Glutamatergic neuron (in vitro differentiated cells): ENCODE results near the gene LTB. TPM values are rescaled to one million over a fixed set of nuclear protein-coding genes. Genes with fewer than 3 reads are reported as not detected.

Source experiments
- DNase-seq: peaks from one replicate; pipeline ENCODE4 v3.0.0; 2022
- H3K27ac Mint-ChIP-seq: one replicate; pipeline ENCODE4 v1.8.0; 2020; ENCODE audit warnings: mild to moderate bottlenecking, mixed read lengths, inconsistent platforms; ENCODE audit not compliant: unreplicated experiment
- H3K27me3 Mint-ChIP-seq: one replicate; pipeline ENCODE4 v1.8.0; 2020; ENCODE audit warnings: mild to moderate bottlenecking, moderate library complexity, mixed read lengths, inconsistent platforms; ENCODE audit not compliant: unreplicated experiment
- H3K36me3 Mint-ChIP-seq: one replicate; pipeline ENCODE4 v1.8.0; 2020; ENCODE audit warnings: mild to moderate bottlenecking, mixed read lengths, inconsistent platforms; ENCODE audit not compliant: unreplicated experiment
- H3K4me1 Mint-ChIP-seq: one replicate; pipeline ENCODE4 v1.8.0; 2020; ENCODE audit warnings: mild to moderate bottlenecking, low read depth, mixed read lengths, inconsistent platforms; ENCODE audit not compliant: unreplicated experiment
- H3K4me3 Mint-ChIP-seq: one replicate; pipeline ENCODE4 v1.8.0; 2020; ENCODE audit warnings: mild to moderate bottlenecking, mixed read lengths, inconsistent platforms; ENCODE audit not compliant: unreplicated experiment
- H3K9me3 Mint-ChIP-seq: one replicate; pipeline ENCODE4 v1.8.0; 2020; ENCODE audit warnings: mild to moderate bottlenecking, moderate library complexity, mixed read lengths, inconsistent platforms; ENCODE audit not compliant: unreplicated experiment
- total RNA-seq: library from RNA; stranded (reverse); fragmentation: NEBNext Ultra II Directional; extraction: Animal tissue kit (Norgen Biotek cat#: 25700); gene quantifications from one replicate; pipeline ENCODE4 v1.2.1, GENCODE V29; 2021; ENCODE audit not compliant: unreplicated experiment
- TF ChIP-seq, protein P1 (sequence below): fragments of 200-600 bp; sonication (generic); IDR thresholded peaks from one replicate; pipeline ENCODE4 v1.5.0; 2021; ENCODE audit not compliant: partially characterized antibody, unreplicated experiment

LTB gene
- total RNA-seq, 1 donor from 2014 or later: not detected

DNA sequence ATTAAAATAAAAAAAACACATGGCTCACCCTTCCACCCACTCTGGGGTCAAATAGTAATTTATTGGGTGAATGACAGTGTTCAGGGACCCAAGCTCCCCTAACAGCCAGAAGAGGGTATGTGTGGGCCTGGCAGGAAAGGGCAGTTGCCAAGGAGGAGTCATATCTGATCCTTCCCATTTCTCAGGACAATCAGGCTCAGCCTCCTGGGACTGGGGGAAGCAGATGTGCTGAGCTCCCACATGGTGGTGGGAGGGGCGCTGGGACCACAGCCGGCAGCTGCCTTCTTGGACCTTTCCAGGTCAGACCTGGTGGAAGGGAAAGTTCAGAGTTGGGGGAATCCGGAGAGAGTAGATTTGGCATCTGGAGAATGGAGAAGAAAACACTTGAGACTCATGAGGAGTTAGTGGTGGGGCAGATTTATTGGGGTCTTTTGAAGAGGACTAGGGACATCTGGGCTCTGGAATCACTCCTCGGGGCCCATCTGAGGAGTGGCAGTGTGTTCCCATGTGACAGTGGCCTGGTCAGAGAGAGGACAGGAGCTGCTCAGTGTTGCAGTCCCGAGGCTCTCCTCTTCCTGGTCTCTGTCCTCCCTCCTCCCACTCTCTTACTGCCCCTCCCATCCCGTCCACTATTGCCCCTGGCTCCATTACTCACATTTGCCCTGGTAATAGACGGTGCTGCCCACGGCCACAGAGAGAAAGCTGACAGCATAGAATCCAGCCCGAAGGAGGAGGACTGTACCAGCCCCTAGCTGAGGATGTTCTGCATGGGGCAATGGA is 6.8 kb upstream of the LTB start:
- Mint-ChIP-seq H3K9me3 (peaks cover 4% of the 10 kb centered on the region), H3K36me3 (no peaks in the 10 kb centered on the region), H3K27me3 (peaks cover 3% of the 10 kb centered on the region), H3K4me3 (peak overlapping the region; percentile 58), H3K27ac (peak overlapping the region; percentile 69), H3K4me1 (peaks cover 9% of the 10 kb centered on the region)
- TF ChIP-seq, protein P1, sequence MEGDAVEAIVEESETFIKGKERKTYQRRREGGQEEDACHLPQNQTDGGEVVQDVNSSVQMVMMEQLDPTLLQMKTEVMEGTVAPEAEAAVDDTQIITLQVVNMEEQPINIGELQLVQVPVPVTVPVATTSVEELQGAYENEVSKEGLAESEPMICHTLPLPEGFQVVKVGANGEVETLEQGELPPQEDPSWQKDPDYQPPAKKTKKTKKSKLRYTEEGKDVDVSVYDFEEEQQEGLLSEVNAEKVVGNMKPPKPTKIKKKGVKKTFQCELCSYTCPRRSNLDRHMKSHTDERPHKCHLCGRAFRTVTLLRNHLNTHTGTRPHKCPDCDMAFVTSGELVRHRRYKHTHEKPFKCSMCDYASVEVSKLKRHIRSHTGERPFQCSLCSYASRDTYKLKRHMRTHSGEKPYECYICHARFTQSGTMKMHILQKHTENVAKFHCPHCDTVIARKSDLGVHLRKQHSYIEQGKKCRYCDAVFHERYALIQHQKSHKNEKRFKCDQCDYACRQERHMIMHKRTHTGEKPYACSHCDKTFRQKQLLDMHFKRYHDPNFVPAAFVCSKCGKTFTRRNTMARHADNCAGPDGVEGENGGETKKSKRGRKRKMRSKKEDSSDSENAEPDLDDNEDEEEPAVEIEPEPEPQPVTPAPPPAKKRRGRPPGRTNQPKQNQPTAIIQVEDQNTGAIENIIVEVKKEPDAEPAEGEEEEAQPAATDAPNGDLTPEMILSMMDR: no peak
- DNase-seq: peak; percentile 45

DNA sequence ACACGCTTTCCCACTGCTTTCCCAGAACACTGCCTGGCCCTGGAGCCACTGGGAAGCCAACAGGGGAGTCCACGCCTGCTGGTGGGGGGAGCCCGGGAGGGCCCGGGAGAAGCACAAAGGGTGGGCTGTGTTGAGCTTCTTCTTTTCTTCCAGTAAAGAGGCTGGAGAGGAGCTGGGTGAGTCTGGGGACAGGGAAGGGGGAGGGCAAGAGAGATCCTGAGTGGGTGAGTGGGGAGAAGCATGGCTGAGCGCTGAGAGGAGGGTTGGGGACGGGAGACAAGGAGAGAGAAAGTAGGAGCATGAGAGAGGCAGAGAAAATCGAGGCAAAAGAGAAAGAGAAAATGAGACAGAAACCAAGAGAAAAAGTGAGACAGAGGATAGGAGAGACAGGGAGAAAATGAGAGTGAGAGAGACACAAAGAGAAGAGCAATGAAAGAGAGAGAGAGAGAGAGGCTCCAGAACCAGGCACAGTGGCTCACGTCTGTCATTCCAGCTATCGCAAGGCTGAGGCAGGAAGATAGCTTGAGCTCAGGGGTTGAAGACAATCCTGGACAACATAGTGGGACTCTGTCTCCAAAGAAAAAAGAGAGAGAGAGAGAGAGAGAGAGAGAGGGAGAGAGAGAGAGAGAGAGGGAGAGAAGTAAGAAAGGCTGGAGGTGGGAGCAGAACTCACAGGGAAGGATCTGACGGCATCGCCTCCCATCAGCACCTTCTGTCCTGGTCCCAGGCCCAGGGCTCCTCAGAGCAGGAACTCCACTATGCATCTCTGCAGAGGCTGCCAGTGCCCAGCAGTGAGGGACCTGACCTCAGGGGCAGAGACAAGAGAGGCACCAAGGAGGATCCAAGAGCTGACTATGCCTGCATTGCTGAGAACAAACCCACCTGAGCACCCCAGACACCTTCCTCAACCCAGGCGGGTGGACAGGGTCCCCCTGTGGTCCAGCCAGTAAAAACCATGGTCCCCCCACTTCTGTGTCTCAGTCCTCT is 5.9 kb upstream of the LTB start:
- peaks cover 9% of the 10 kb centered on the region for H3K4me1 Mint-ChIP-seq
- H3K27ac Mint-ChIP-seq: no peak overlapping the region
- TF ChIP-seq, protein P1: no peak

DNA sequence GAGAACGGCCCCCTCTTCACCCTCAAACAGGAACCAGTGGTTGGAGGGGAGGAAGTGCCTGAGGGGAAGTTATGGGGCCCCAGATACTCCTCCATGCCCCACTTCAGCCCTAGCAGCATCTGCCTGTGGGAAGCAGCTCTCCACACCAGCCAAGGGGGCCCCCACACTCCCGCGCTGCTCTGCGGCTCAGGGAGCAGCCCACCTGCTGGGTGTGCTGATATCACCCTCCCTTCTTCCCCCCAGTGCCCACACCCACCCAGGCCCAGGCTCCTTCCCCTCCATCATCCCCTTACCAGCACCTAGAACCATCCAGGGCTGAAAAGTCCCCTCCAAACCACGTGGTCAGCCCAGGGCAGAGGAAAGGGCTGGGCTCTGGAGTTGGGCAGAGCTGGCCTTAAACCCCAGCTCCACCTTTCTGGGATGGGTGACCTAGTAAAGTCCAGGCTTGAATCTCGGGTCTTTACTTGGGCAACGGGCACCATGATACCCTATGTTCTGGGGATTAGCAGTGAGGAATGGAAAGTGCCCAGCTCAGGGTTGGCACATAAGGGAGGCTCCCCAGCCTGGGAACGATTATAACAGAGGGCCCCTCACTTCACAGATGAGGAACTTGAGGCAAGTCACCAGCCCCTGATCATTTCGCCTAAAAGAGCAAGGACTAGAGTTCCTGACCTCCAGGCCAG is 4.5 kb upstream of the LTB start:
- no peak for DNase-seq
- Mint-ChIP-seq H3K27ac (no peak overlapping the region), H3K4me3 (no peak overlapping the region), H3K27me3 (peaks cover 3% of the 10 kb centered on the region), H3K36me3 (no peaks in the 10 kb centered on the region), H3K9me3 (peaks cover 2% of the 10 kb centered on the region), H3K4me1 (peaks cover 9% of the 10 kb centered on the region)
- TF ChIP-seq, protein P1: no peak

More for the DNA sequence above, 5.9 kb upstream of the LTB start:
- Mint-ChIP-seq H3K27me3 (peaks cover 3% of the 10 kb centered on the region), H3K4me3 (peak overlapping the region; percentile 22), H3K9me3 (peaks cover 3% of the 10 kb centered on the region), H3K36me3 (no peaks in the 10 kb centered on the region)
- DNase-seq: no peak

DNA sequence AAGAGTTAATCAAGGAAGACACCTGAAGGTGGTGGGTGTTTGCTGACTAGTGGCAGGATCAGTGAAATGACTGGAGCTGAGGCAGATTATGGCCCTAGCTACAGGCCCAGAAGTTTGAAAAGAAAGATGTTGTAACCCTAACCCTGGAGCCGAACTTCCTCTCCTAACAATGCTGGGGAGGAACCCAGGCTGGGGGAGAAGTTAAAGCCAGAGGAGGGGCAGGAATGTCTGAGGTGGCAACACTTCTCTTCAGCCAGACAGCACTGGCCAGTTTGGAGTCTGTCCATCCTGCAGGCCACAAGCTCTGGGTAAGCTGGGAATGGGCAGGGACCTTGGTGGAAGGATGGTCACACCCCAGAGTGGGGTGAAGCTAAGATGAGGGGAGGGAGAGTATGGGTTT is 3.8 kb upstream of the LTB start, which contains the start of gene LST1:
Gene LST1, plus strand, starts transcription at position 270 of the 400 bp plus-strand sequence. CDS start 1,023 bp downstream, outside the sequence.
- peaks cover 5% of the 10 kb centered on the region for H3K9me3 Mint-ChIP-seq
- peaks cover 5% of the 10 kb centered on the region for H3K27me3 Mint-ChIP-seq
- peaks cover 11% of the 10 kb centered on the region for H3K4me1 Mint-ChIP-seq
- no peaks in the 10 kb centered on the region for H3K36me3 Mint-ChIP-seq
- H3K27ac Mint-ChIP-seq: no peak within 1 kb of the TSS
- no peak for DNase-seq
- H3K4me3 Mint-ChIP-seq: no peak within 1 kb of the TSS
- TF ChIP-seq, protein P1: no peak
